Measurements from ENCODE around the gene RAB5IF.

Gene RAB5IF

GRCh38 chr20:36653456-36653855 is 47.9 kb downstream of the RAB5IF start:
- WGBS (ENCODE audit: extremely low coverage, insufficient coverage, insufficient read length): no CpG with 5 or more reads among the region's 9 CpGs
- no peak overlapping the region for H3K18ac ChIP-seq (ENCODE audit: low read length)
- no peak overlapping the region for H2BK120ac ChIP-seq (ENCODE audit: insufficient read depth, low read length, poor library complexity)
- no peak overlapping the region for H4K8ac ChIP-seq (ENCODE audit: low read depth, low read length)
- H3K79me1 ChIP-seq (ENCODE audit: low read length): no peaks in the 10 kb centered on the region
- H3K36me3 ChIP-seq (ENCODE audit: control insufficient read depth in 1 of 2, insufficient read depth in 2 of 2, low read length in 2 of 2): peaks cover 0 to 3% of the 10 kb centered on the region in 2 experiments
- H2BK12ac ChIP-seq (ENCODE audit: low read length): no peak overlapping the region
- no peak overlapping the region for H2AFZ ChIP-seq (ENCODE audit: insufficient read depth, low read length, poor library complexity)
- no peak overlapping the region for H3K9ac ChIP-seq (ENCODE audit: low read length)
- no peak overlapping the region for H3K27ac ChIP-seq (ENCODE audit: low read depth, low read length)
- H3K9me3 ChIP-seq (ENCODE audit: insufficient read depth, low read depth, low read length): no peaks in the 10 kb centered on the region
- H3K4me1 ChIP-seq (ENCODE audit: control insufficient read depth in 1 of 2, insufficient read depth in 2 of 2, low read length in 2 of 2): no peaks in the 10 kb centered on the region
- no peak overlapping the region for H3K4me3 ChIP-seq (ENCODE audit: low read depth, low read length)
- no peak overlapping the region for H3K4me2 ChIP-seq (ENCODE audit: low read length)
- H3K27me3 ChIP-seq (ENCODE audit: insufficient read depth, low read length): no peaks in the 10 kb centered on the region
- no peak for DNase-seq
- no peak overlapping the region for H2BK5ac ChIP-seq (ENCODE audit: low read depth, low read length, poor library complexity)
- H2AK5ac ChIP-seq (ENCODE audit: low read length): no peak overlapping the region
- no peak overlapping the region for H4K12ac ChIP-seq (ENCODE audit: low read depth, low read length)
- no peaks in the 10 kb centered on the region for H3K79me2 ChIP-seq (ENCODE audit: control insufficient read depth, insufficient read depth, low read length, poor library complexity)
- no peak overlapping the region for H3K4ac ChIP-seq (ENCODE audit: low read depth, low read length)
- H4K91ac ChIP-seq (ENCODE audit: low read depth, low read length): no peak overlapping the region
- no peak overlapping the region for H3K23ac ChIP-seq (ENCODE audit: low read length)
- no peak overlapping the region for H3K14ac ChIP-seq (ENCODE audit: low read length)

- H3K4me3 ChIP-seq (ENCODE audit: low read depth, low read length): no peak overlapping the region
- no peaks in the 10 kb centered on the region for H3K79me1 ChIP-seq (ENCODE audit: low read length)
- no peak overlapping the region for H2BK12ac ChIP-seq (ENCODE audit: low read length)
- no peaks in the 10 kb centered on the region for H3K4me1 ChIP-seq (ENCODE audit: control insufficient read depth in 1 of 2, insufficient read depth in 2 of 2, low read length in 2 of 2)
- H2BK120ac ChIP-seq (ENCODE audit: insufficient read depth, low read length, poor library complexity): no peak overlapping the region
- H3K18ac ChIP-seq (ENCODE audit: low read length): no peak overlapping the region
- no peak overlapping the region for H4K12ac ChIP-seq (ENCODE audit: low read depth, low read length)
- no peak overlapping the region for H3K4me2 ChIP-seq (ENCODE audit: low read length)
- H2AFZ ChIP-seq (ENCODE audit: insufficient read depth, low read length, poor library complexity): no peak overlapping the region
- H3K23ac ChIP-seq (ENCODE audit: low read length): no peak overlapping the region
- H3K27ac ChIP-seq (ENCODE audit: low read depth, low read length): no peak overlapping the region
- no peak overlapping the region for H3K4ac ChIP-seq (ENCODE audit: low read depth, low read length)
- H3K14ac ChIP-seq (ENCODE audit: low read length): no peak overlapping the region
- WGBS (ENCODE audit: extremely low coverage, insufficient coverage, insufficient read length): no CpG with 5 or more reads among the region's 8 CpGs
- no peaks in the 10 kb centered on the region for H3K27me3 ChIP-seq (ENCODE audit: insufficient read depth, low read length)
- no peak overlapping the region for H2BK5ac ChIP-seq (ENCODE audit: low read depth, low read length, poor library complexity)
- peaks cover 0 to 3% of the 10 kb centered on the region in 2 experiments for H3K36me3 ChIP-seq (ENCODE audit: control insufficient read depth in 1 of 2, insufficient read depth in 2 of 2, low read length in 2 of 2)
- no peak for DNase-seq
- H2AK5ac ChIP-seq (ENCODE audit: low read length): no peak overlapping the region
- H3K9ac ChIP-seq (ENCODE audit: low read length): no peak overlapping the region
- no peaks in the 10 kb centered on the region for H3K9me3 ChIP-seq (ENCODE audit: insufficient read depth, low read depth, low read length)
- H4K91ac ChIP-seq (ENCODE audit: low read depth, low read length): no peak overlapping the region
- no peaks in the 10 kb centered on the region for H3K79me2 ChIP-seq (ENCODE audit: control insufficient read depth, insufficient read depth, low read length, poor library complexity)
- H4K8ac ChIP-seq (ENCODE audit: low read depth, low read length): no peak overlapping the region
These were observed 48.9 kb downstream of the RAB5IF start for GRCh38 chr20:36654506-36654905.

GRCh38 chr20:36655004-36655403 is 49.4 kb downstream of the RAB5IF start:
- Histone ChIP-seq H3K9me3 (ENCODE audit: insufficient read depth, low read depth, low read length) (no peaks in the 10 kb centered on the region), H3K4ac (ENCODE audit: low read depth, low read length) (no peak overlapping the region), H4K91ac (ENCODE audit: low read depth, low read length) (no peak overlapping the region), H2AFZ (ENCODE audit: insufficient read depth, low read length, poor library complexity) (no peak overlapping the region), H3K27me3 (ENCODE audit: insufficient read depth, low read length) (no peaks in the 10 kb centered on the region), H3K4me1 (ENCODE audit: control insufficient read depth in 1 of 2, insufficient read depth in 2 of 2, low read length in 2 of 2) (no peaks in the 10 kb centered on the region), H3K36me3 (ENCODE audit: control insufficient read depth in 1 of 2, insufficient read depth in 2 of 2, low read length in 2 of 2) (peaks cover 0 to 3% of the 10 kb centered on the region in 2 experiments), H3K4me2 (ENCODE audit: low read length) (no peak overlapping the region), H4K8ac (ENCODE audit: low read depth, low read length) (no peak overlapping the region), H2AK5ac (ENCODE audit: low read length) (no peak overlapping the region), H3K18ac (ENCODE audit: low read length) (no peak overlapping the region), H3K79me1 (ENCODE audit: low read length) (no peaks in the 10 kb centered on the region), H3K27ac (ENCODE audit: low read depth, low read length) (no peak overlapping the region), H3K79me2 (ENCODE audit: control insufficient read depth, insufficient read depth, low read length, poor library complexity) (no peaks in the 10 kb centered on the region), H2BK5ac (ENCODE audit: low read depth, low read length, poor library complexity) (no peak overlapping the region), H3K23ac (ENCODE audit: low read length) (no peak overlapping the region), H3K4me3 (ENCODE audit: low read depth, low read length) (no peak overlapping the region), H2BK12ac (ENCODE audit: low read length) (no peak overlapping the region), H2BK120ac (ENCODE audit: insufficient read depth, low read length, poor library complexity) (no peak overlapping the region), H3K9ac (ENCODE audit: low read length) (no peak overlapping the region), H4K12ac (ENCODE audit: low read depth, low read length) (no peak overlapping the region), H3K14ac (ENCODE audit: low read length) (no peak overlapping the region)
- WGBS (ENCODE audit: extremely low coverage, insufficient coverage, insufficient read length): no CpG with 5 or more reads among the region's 3 CpGs
- no peak for DNase-seq

- Histone ChIP-seq H3K9me3 (ENCODE audit: insufficient read depth, low read depth, low read length) (no peaks in the 10 kb centered on the region), H3K4me2 (ENCODE audit: low read length) (no peak overlapping the region), H4K91ac (ENCODE audit: low read depth, low read length) (no peak overlapping the region), H3K9ac (ENCODE audit: low read length) (no peak overlapping the region), H2BK5ac (ENCODE audit: low read depth, low read length, poor library complexity) (no peak overlapping the region), H3K4ac (ENCODE audit: low read depth, low read length) (no peak overlapping the region), H3K23ac (ENCODE audit: low read length) (no peak overlapping the region), H3K79me2 (ENCODE audit: control insufficient read depth, insufficient read depth, low read length, poor library complexity) (no peaks in the 10 kb centered on the region), H2AFZ (ENCODE audit: insufficient read depth, low read length, poor library complexity) (no peak overlapping the region), H3K27ac (ENCODE audit: low read depth, low read length) (no peak overlapping the region), H3K27me3 (ENCODE audit: insufficient read depth, low read length) (no peaks in the 10 kb centered on the region), H2BK12ac (ENCODE audit: low read length) (no peak overlapping the region), H3K18ac (ENCODE audit: low read length) (no peak overlapping the region), H2AK5ac (ENCODE audit: low read length) (no peak overlapping the region), H3K14ac (ENCODE audit: low read length) (no peak overlapping the region), H4K8ac (ENCODE audit: low read depth, low read length) (no peak overlapping the region), H2BK120ac (ENCODE audit: insufficient read depth, low read length, poor library complexity) (no peak overlapping the region), H3K4me1 (ENCODE audit: control insufficient read depth in 1 of 2, insufficient read depth in 2 of 2, low read length in 2 of 2) (no peaks in the 10 kb centered on the region), H3K36me3 (ENCODE audit: control insufficient read depth in 1 of 2, insufficient read depth in 2 of 2, low read length in 2 of 2) (peaks cover 2 to 3% of the 10 kb centered on the region in 2 experiments), H4K12ac (ENCODE audit: low read depth, low read length) (no peak overlapping the region), H3K79me1 (ENCODE audit: low read length) (no peaks in the 10 kb centered on the region), H3K4me3 (ENCODE audit: low read depth, low read length) (no peak overlapping the region)
- no CpG with 5 or more reads among the region's 4 CpGs for WGBS (ENCODE audit: extremely low coverage, insufficient coverage, insufficient read length)
- DNase-seq: no peak
These were observed 51.2 kb downstream of the RAB5IF start for GRCh38 chr20:36656733-36657132.
